Uterus (tissue), 2 donors: ENCODE data around the gene PRELID1.

Experiments
- POLR2A ChIP-seq, 2 donors: fragments of 450-650 bp; IDR thresholded peaks; one replicate each; pipeline ENCODE4 v1.6.1; 2016; ENCODE audit warnings: antibody characterized with exemption in 2 of 2, mild to moderate bottlenecking in 1 of 2, moderate library complexity in 1 of 2
- TF ChIP-seq, protein P1 (sequence below), 4 experiments: fragments of 200-600 bp in 2 of 4; fragments of 450-650 bp in 2 of 4; sonication (generic) in 2 of 4; IDR thresholded peaks; one replicate each; pipeline ENCODE4 v1.5.1; 2016 to 2019; ENCODE audit warnings: antibody characterized with exemption in 4 of 4, mild to moderate bottlenecking in 2 of 4, moderate library complexity in 1 of 4

DNA sequence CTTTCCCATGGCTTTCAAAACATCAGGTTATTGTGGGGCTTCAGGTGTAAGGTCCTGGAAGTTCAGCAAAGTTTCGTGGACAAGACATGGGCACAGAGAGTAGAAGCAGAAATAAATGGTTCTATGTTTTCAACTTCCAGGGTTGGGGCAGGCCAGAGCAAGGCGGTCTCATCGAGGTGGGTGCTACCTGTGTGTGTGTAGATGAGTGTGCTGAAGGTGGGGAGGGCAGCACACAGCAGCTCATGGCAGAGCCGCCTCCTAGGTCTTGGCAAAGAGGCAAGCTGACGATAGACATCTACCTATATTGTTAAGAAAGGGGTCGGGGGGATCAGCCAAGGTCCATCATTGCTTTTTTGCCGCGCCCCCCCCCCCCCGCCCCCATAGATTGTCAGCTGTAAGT lies 3.9 kb upstream of the PRELID1 start:
- TF ChIP-seq, protein P1, sequence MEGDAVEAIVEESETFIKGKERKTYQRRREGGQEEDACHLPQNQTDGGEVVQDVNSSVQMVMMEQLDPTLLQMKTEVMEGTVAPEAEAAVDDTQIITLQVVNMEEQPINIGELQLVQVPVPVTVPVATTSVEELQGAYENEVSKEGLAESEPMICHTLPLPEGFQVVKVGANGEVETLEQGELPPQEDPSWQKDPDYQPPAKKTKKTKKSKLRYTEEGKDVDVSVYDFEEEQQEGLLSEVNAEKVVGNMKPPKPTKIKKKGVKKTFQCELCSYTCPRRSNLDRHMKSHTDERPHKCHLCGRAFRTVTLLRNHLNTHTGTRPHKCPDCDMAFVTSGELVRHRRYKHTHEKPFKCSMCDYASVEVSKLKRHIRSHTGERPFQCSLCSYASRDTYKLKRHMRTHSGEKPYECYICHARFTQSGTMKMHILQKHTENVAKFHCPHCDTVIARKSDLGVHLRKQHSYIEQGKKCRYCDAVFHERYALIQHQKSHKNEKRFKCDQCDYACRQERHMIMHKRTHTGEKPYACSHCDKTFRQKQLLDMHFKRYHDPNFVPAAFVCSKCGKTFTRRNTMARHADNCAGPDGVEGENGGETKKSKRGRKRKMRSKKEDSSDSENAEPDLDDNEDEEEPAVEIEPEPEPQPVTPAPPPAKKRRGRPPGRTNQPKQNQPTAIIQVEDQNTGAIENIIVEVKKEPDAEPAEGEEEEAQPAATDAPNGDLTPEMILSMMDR (IDR thresholded peaks at IDR 0.05), result no peak
- TF ChIP-seq POLR2A (IDR thresholded peaks at IDR 0.05), result no peak
